H1 (cell line): ENCODE measurements around the gene LTB4R.

Experiments used
- CREB1 ChIP-seq: IDR thresholded peaks from 2 replicates; pipeline ENCODE4 v1.6.1; 2012; ENCODE audit warnings: inconsistent platforms
- EZH2 ChIP-seq: fragments of 200-600 bp; sonication (generic); IDR thresholded peaks from 2 replicates; pipeline ENCODE4 v1.7.1; 2012; ENCODE audit warnings: low read depth, mild to moderate bottlenecking, moderate library complexity, low read length, inconsistent platforms; ENCODE audit not compliant: severe bottlenecking
- MAFK ChIP-seq: IDR thresholded peaks from 2 replicates; pipeline ENCODE4 v1.6.1; 2012; ENCODE audit warnings: low read depth, mild to moderate bottlenecking, improper control_type of control experiment, low read length
- POLR2AphosphoS5 ChIP-seq: IDR thresholded peaks from 2 replicates; pipeline ENCODE4 v1.6.1; 2011; ENCODE audit warnings: low read depth, low read length
- SIRT6 ChIP-seq: IDR thresholded peaks from one replicate; pipeline ENCODE4 v1.7.1; 2012; ENCODE audit warnings: low read length, inconsistent platforms
- SP4 ChIP-seq: IDR thresholded peaks from 2 replicates; pipeline ENCODE4 v1.6.1; 2012; ENCODE audit warnings: low read length, inconsistent platforms
- SUZ12 ChIP-seq: fragments of 200-600 bp; sonication (generic); IDR thresholded peaks from 2 replicates; pipeline ENCODE4 v1.6.1; 2012; ENCODE audit warnings: mild to moderate bottlenecking, inconsistent platforms, low read length, moderate library complexity, mixed read lengths
- YY1 ChIP-seq: IDR thresholded peaks from 2 replicates; pipeline ENCODE4 v1.6.1; 2011; ENCODE audit warnings: low read depth, mild to moderate bottlenecking, low read length
- TF ChIP-seq, protein P1 (sequence below), 3 experiments: IDR thresholded peaks; 1 replicate in 2 of 3; 2 replicates in 1 of 3; pipeline versions ENCODE4 v1.5.1 to v1.6.1; 2011; ENCODE audit warnings: low read length in 3 of 3, mild to moderate bottlenecking in 3 of 3, inconsistent platforms in 2 of 3, low read depth in 1 of 3, moderate library complexity in 1 of 3; ENCODE audit not compliant: insufficient read depth in 1 of 3; ENCODE audit errors: control extremely low read depth in 1 of 3
- TF ChIP-seq, protein P2 (sequence below): IDR thresholded peaks from 2 replicates; pipeline ENCODE4 v1.6.1; 2012; ENCODE audit warnings: inconsistent platforms

DNA sequence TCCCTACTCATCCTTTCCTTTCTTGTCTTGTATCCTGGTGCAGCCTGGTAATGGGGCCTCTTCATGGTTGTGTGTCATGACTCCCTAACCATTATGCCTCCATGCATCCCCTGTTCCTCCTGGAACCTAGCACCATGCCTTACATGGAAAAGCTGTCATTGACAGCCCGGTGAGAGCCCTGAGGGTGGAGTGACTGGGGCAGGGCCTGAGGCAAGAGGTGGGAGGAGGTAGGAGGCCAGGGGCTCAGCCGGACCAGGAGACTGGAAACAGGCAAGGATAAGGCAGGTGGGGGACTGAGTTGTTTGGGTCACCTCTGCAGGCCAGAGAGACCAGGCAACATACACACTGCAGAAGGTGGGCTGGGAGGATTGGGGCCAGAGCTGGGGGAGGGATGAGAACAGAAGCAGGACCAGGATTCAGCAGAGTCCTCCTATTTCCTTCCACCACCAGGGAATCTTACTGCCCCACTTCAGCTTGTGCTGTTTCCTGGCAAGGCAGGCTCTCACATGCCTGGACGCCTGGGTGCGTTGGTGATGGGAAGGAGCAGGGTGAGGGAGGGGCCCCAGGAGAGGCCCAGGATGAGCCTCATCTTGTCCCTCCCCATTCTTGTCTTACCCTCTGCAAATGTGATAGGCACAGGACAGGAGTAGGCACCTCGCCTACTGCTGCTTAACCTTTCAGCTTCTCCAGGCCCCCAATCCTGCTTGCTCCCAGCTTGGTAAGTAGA is 1.6 kb upstream of the LTB4R start, which contains the start of gene LTB4R2:
- TF ChIP-seq, protein P1, sequence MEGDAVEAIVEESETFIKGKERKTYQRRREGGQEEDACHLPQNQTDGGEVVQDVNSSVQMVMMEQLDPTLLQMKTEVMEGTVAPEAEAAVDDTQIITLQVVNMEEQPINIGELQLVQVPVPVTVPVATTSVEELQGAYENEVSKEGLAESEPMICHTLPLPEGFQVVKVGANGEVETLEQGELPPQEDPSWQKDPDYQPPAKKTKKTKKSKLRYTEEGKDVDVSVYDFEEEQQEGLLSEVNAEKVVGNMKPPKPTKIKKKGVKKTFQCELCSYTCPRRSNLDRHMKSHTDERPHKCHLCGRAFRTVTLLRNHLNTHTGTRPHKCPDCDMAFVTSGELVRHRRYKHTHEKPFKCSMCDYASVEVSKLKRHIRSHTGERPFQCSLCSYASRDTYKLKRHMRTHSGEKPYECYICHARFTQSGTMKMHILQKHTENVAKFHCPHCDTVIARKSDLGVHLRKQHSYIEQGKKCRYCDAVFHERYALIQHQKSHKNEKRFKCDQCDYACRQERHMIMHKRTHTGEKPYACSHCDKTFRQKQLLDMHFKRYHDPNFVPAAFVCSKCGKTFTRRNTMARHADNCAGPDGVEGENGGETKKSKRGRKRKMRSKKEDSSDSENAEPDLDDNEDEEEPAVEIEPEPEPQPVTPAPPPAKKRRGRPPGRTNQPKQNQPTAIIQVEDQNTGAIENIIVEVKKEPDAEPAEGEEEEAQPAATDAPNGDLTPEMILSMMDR (IDR thresholded peaks at IDR 0.05; ENCODE audit: control extremely low read depth in 1 of 3, insufficient read depth in 1 of 3, low read depth in 1 of 3, low read length in 3 of 3) = no peak
- TF ChIP-seq POLR2AphosphoS5 (no peak), MAFK (no peak), YY1 (no peak), EZH2 (no peak), SIRT6 (no peak), CREB1 (no peak), SUZ12 (no peak), SP4 (no peak)
- TF ChIP-seq, protein P2, sequence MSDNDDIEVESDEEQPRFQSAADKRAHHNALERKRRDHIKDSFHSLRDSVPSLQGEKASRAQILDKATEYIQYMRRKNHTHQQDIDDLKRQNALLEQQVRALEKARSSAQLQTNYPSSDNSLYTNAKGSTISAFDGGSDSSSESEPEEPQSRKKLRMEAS = no peak
